HG02763 (cell line): ENCODE results near the gene HTATIP2.
A peak's percentile ranks its signal among the peaks of the same experiment; 100 is the strongest.
"Not testable (repeated sequence)": the region's sequence is repeated elsewhere in the genome, so short reads cannot be mapped to it uniquely, and the experiment has no call there.

ENCODE experiments used
- ATAC-seq: cut with Tn5 transposase; IDR thresholded peaks from one replicate; pipeline ENCODE4 v1.9.1; 2021; ENCODE audit warnings: mild to moderate bottlenecking, moderate library complexity; ENCODE audit not compliant: unreplicated experiment

Gene HTATIP2

GRCh38 chr11:20363500-20364340 lies at the start of gene HTATIP2:
Gene HTATIP2 (plus strand): TSS chr11:20363714. CDS start chr11:20364238, 524 bp downstream.
- ATAC-seq, result peak; percentile 95

- no peak for ATAC-seq
Observed at GRCh38 chr11:20315800-20316199, 47.7 kb upstream of the HTATIP2 start.

- ATAC-seq, result no peak
Observed at GRCh38 chr11:20321177-20321576, 42.3 kb upstream of the HTATIP2 start.

- no peak for ATAC-seq
Observed at GRCh38 chr11:20327377-20327935, 36.1 kb upstream of the HTATIP2 start.

GRCh38 chr11:20336056-20336455 lies 27.5 kb upstream of the HTATIP2 start:
- no peak for ATAC-seq

- ATAC-seq, result no peak
Observed at GRCh38 chr11:20337526-20338154, 25.9 kb upstream of the HTATIP2 start.

GRCh38 chr11:20342347-20343141 lies 21.0 kb upstream of the HTATIP2 start:
- no peak for ATAC-seq

GRCh38 chr11:20351136-20351535 lies 12.4 kb upstream of the HTATIP2 start:
- no peak for ATAC-seq

- no peak for ATAC-seq
Observed at GRCh38 chr11:20351751-20352262, 11.7 kb upstream of the HTATIP2 start.

GRCh38 chr11:20353829-20354434 lies 9.6 kb upstream of the HTATIP2 start:
- no peak for ATAC-seq

GRCh38 chr11:20355221-20356219 lies 8.0 kb upstream of the HTATIP2 start:
- peak; percentile 72 for ATAC-seq

GRCh38 chr11:20357150-20357549 lies 6.4 kb upstream of the HTATIP2 start:
- ATAC-seq, result no peak

GRCh38 chr11:20360650-20361049 lies 2.9 kb upstream of the HTATIP2 start:
- ATAC-seq, result no peak

- ATAC-seq, result no peak
Observed at GRCh38 chr11:20362481-20362880, 1.0 kb upstream of the HTATIP2 start.

- ATAC-seq, result no peak
Observed at GRCh38 chr11:20363149-20363499, 390 bp upstream of the HTATIP2 start.

GRCh38 chr11:20364341-20364792 lies 853 bp downstream of the HTATIP2 start:
- ATAC-seq, result no peak

- not testable (repeated sequence) for ATAC-seq
Observed at GRCh38 chr11:20365465-20365864, 2.0 kb downstream of the HTATIP2 start.

GRCh38 chr11:20367313-20367948 lies 3.9 kb downstream of the HTATIP2 start:
- no peak for ATAC-seq

- ATAC-seq, result no peak
Observed at GRCh38 chr11:20368438-20368837, 4.9 kb downstream of the HTATIP2 start.
